A673 (cell line): Measurements from ENCODE around the gene GPATCH2L. TPM values are rescaled to one million over a fixed set of nuclear protein-coding genes. Genes with fewer than 3 reads are reported as not detected.

Experiments used
- BruUV-seq: library from RNA; stranded (reverse); fragments of 400-500 nt; replicated peaks from 2 replicates; lab custom pipeline; 2021; lab: Mats Ljungman, UMichigan
- CTCF ChIA-PET: fragments of 300-600 bp; sonication (Branson Sonifier 250); formaldehyde crosslinking; loops from one replicate; lab custom pipeline; 2022; ENCODE audit warnings: antibody characterized with exemption; lab: Charles Lee
- POLR2A ChIA-PET: fragments of 300-600 bp; sonication (Branson Sonifier 250); formaldehyde crosslinking; loops from one replicate; lab custom pipeline; 2022; ENCODE audit warnings: antibody characterized with exemption; ENCODE audit not compliant: low non-redundant PET; lab: Charles Lee
- DNase-seq: peaks from one replicate; pipeline ENCODE4 v3.0.0-alpha.2; 2015; ENCODE audit warnings: low spot score
- H3K27ac ChIP-seq: fragments of 200-600 bp; sonication (generic); 2 replicates; pipeline ENCODE4 v1.5.1; 2016; ENCODE audit warnings: mixed run types, low read depth, mild to moderate bottlenecking, mixed read lengths, antibody characterized with exemption, low read length; ENCODE audit not compliant: poor library complexity, severe bottlenecking
- H3K27me3 ChIP-seq: fragments of 200-600 bp; sonication (generic); replicated peaks from 2 replicates; pipeline ENCODE4 v1.6.1; 2017; ENCODE audit warnings: mixed run types, low read depth, mild to moderate bottlenecking, mixed read lengths, antibody characterized with exemption, low read length; ENCODE audit not compliant: insufficient read depth, poor library complexity
- H3K36me3 ChIP-seq: fragments of 200-600 bp; sonication (generic); 2 replicates; pipeline ENCODE4 v1.6.1; 2016; ENCODE audit warnings: mixed run types, mild to moderate bottlenecking, mixed read lengths, antibody characterized with exemption, low read length; ENCODE audit not compliant: insufficient read depth, poor library complexity, severe bottlenecking
- H3K4me1 ChIP-seq: fragments of 200-600 bp; sonication (generic); 2 replicates; pipeline ENCODE4 v1.6.1; 2017; ENCODE audit warnings: mixed run types, mild to moderate bottlenecking, mixed read lengths, antibody characterized with exemption, low read length; ENCODE audit not compliant: insufficient read depth, poor library complexity, severe bottlenecking
- H3K4me3 ChIP-seq: fragments of 200-600 bp; sonication (generic); 2 replicates; pipeline ENCODE4 v1.5.1; 2016; ENCODE audit warnings: low read depth, mixed run types, mild to moderate bottlenecking, mixed read lengths, low read length; ENCODE audit not compliant: poor library complexity, severe bottlenecking
- H3K9me3 ChIP-seq: fragments of 200-600 bp; sonication (generic); 2 replicates; pipeline ENCODE4 v1.6.1; 2016; ENCODE audit warnings: mixed run types, low read depth, mild to moderate bottlenecking, mixed read lengths, antibody characterized with exemption, low read length; ENCODE audit not compliant: poor library complexity, severe bottlenecking
- CTCF ChIP-seq: fragments of 300-800, 200-600 bp; sonication (generic); conservative IDR thresholded peaks from 2 replicates; pipeline ENCODE4 v1.5.1; 2017; ENCODE audit warnings: low read depth, mild to moderate bottlenecking, antibody characterized with exemption, low read length, moderate library complexity, mixed read lengths
- EZH2 ChIP-seq: fragments of 200-600 bp; sonication (generic); IDR thresholded peaks from 2 replicates; pipeline ENCODE4 v1.6.1; 2017; ENCODE audit warnings: borderline replicate concordance, low read depth, mild to moderate bottlenecking, mixed read lengths, antibody characterized with exemption, low read length; ENCODE audit not compliant: poor library complexity, severe bottlenecking
- intact Hi-C: fragments of 100-400 bp; cut with micrococcal nuclease; formaldehyde crosslinking; loops from one replicate; pipeline ENCODE4 v1.10.0; 2022; ENCODE audit not compliant: unreplicated experiment
- total RNA-seq: library from RNA; stranded (reverse); gene quantifications from 2 replicates; pipeline ENCODE4 v1.2.3, GENCODE V29; 2021

GPATCH2L gene
- total RNA-seq, 1 experiment from 2014 or later: 60.3 TPM

- POLR2A ChIA-PET: no interaction called here
- DNase-seq: no peak
- CTCF ChIA-PET: no interaction called here
These were observed 12.1 kb downstream of the GPATCH2L start for GRCh38 chr14:76163668-76164363.

GRCh38 chr14:76168531-76168930, 16.8 kb downstream of the GPATCH2L start:
- Histone ChIP-seq H3K27ac (no peak overlapping the region), H3K9me3 (no peaks in the 10 kb centered on the region), H3K4me3 (no peak overlapping the region), H3K4me1 (no peaks in the 10 kb centered on the region), H3K36me3 (peaks cover 43% of the 10 kb centered on the region), H3K27me3 (no peaks in the 10 kb centered on the region)
- TF ChIP-seq EZH2 (no peak), CTCF (no peak)
- intact Hi-C loops: no loop called here
- CTCF ChIA-PET: no interaction called here
- DNase-seq: no peak
- POLR2A ChIA-PET: no interaction called here
- no TSS peak for BruUV-seq

More at GRCh38 chr14:76163668-76164363, 12.1 kb downstream of the GPATCH2L start:
- TF ChIP-seq EZH2: no peak
- TF ChIP-seq CTCF: no peak
- Histone ChIP-seq H3K4me3 (no peak overlapping the region), H3K27ac (no peak overlapping the region), H3K9me3 (no peaks in the 10 kb centered on the region), H3K36me3 (peaks cover 34% of the 10 kb centered on the region), H3K27me3 (no peaks in the 10 kb centered on the region), H3K4me1 (no peaks in the 10 kb centered on the region)
- intact Hi-C loops: no loop called here
- no TSS peak for BruUV-seq

GRCh38 chr14:76169776-76170175, 18.1 kb downstream of the GPATCH2L start:
- no peaks in the 10 kb centered on the region for H3K27me3 ChIP-seq
- TF ChIP-seq EZH2 (no peak), CTCF (no peak)
- no TSS peak for BruUV-seq
- H3K4me1 ChIP-seq: no peaks in the 10 kb centered on the region
- H3K36me3 ChIP-seq: peaks cover 45% of the 10 kb centered on the region
- no peak for DNase-seq
- ChIA-PET POLR2A (no interaction called here), CTCF (no interaction called here)
- intact Hi-C loops: no loop called here
- H3K27ac ChIP-seq: no peak overlapping the region
- no peak overlapping the region for H3K4me3 ChIP-seq
- H3K9me3 ChIP-seq: no peaks in the 10 kb centered on the region
